ENCODE measurements around the gene CCDC15.

The CCDC15 gene

DNA sequence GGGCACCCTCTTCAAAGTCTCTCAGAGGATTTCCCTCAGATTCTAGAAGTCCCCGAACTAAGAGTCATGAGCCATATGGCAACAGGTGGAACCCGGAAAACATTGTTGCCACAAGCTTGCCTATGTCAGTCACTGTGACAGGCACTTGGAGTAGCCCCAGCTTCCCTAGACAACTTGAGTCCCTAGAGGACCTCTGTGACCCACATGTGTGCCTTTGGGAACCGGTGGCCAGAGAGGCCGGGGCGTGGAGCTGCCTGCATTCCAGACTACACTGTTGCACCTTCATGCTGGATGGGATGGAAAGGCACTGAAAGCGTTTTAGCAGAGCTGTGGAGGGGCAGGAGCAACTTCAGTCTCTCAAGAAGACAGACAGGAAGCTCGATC, 121.2 kb downstream of the CCDC15 start:
- no peak overlapping the region for H3K4me2 ChIP-seq (ENCODE audit: low read depth, low read length, poor library complexity, severe bottlenecking)
- no peak overlapping the region for H3K4me3 ChIP-seq (ENCODE audit: low read length, poor library complexity, severe bottlenecking)
- H3K4me1 ChIP-seq (ENCODE audit: insufficient read depth, low read length, poor library complexity, severe bottlenecking): peaks cover 17% of the 10 kb centered on the region
- H2AFZ ChIP-seq (ENCODE audit: low read length): no peak overlapping the region
- H3K27me3 ChIP-seq (ENCODE audit: insufficient read depth, low read length, poor library complexity, severe bottlenecking): no peaks in the 10 kb centered on the region
- H3K9me2 ChIP-seq (replicated peaks; ENCODE audit: low read depth, low read length): no peaks in the 10 kb centered on the region
- H3F3A ChIP-seq (ENCODE audit: low read depth): no peaks in the 10 kb centered on the region
- no peak for TF ChIP-seq EZH2phosphoT487 (IDR thresholded peaks at IDR 0.05; ENCODE audit: borderline replicate concordance)
- TF ChIP-seq, protein P1, sequence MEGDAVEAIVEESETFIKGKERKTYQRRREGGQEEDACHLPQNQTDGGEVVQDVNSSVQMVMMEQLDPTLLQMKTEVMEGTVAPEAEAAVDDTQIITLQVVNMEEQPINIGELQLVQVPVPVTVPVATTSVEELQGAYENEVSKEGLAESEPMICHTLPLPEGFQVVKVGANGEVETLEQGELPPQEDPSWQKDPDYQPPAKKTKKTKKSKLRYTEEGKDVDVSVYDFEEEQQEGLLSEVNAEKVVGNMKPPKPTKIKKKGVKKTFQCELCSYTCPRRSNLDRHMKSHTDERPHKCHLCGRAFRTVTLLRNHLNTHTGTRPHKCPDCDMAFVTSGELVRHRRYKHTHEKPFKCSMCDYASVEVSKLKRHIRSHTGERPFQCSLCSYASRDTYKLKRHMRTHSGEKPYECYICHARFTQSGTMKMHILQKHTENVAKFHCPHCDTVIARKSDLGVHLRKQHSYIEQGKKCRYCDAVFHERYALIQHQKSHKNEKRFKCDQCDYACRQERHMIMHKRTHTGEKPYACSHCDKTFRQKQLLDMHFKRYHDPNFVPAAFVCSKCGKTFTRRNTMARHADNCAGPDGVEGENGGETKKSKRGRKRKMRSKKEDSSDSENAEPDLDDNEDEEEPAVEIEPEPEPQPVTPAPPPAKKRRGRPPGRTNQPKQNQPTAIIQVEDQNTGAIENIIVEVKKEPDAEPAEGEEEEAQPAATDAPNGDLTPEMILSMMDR (conservative IDR thresholded peaks at IDR 0.05; ENCODE audit: low read length): no peak
- no peaks in the 10 kb centered on the region for H3K9me3 ChIP-seq (ENCODE audit: insufficient read depth, low read depth, low read length)
- H4K20me1 ChIP-seq (ENCODE audit: insufficient read depth, low read length, poor library complexity, severe bottlenecking): no peaks in the 10 kb centered on the region
- no peaks in the 10 kb centered on the region for H3K79me2 ChIP-seq (ENCODE audit: insufficient read depth, low read length)
- no peak overlapping the region for H3K9ac ChIP-seq (ENCODE audit: low read depth, low read length, poor library complexity, severe bottlenecking)
- H3K36me3 ChIP-seq (ENCODE audit: insufficient read depth, low read length): no peaks in the 10 kb centered on the region

GRCh38 chr11:125075900-125076317, 121.9 kb downstream of the CCDC15 start:
- no peak for TF ChIP-seq EZH2phosphoT487 (IDR thresholded peaks at IDR 0.05; ENCODE audit: borderline replicate concordance)
- TF ChIP-seq, protein P1 (conservative IDR thresholded peaks at IDR 0.05; ENCODE audit: low read length): 0 out of 2 replicates have a peak, but pooled peaks have one; percentile 11
- H3K4me2 ChIP-seq (ENCODE audit: low read depth, low read length, poor library complexity, severe bottlenecking): no peak overlapping the region
- no peak overlapping the region for H3K4me3 ChIP-seq (ENCODE audit: low read length, poor library complexity, severe bottlenecking)
- H2AFZ ChIP-seq (ENCODE audit: low read length): no peak overlapping the region
- no peaks in the 10 kb centered on the region for H3K9me2 ChIP-seq (replicated peaks; ENCODE audit: low read depth, low read length)
- H3K4me1 ChIP-seq (ENCODE audit: insufficient read depth, low read length, poor library complexity, severe bottlenecking): peaks cover 10% of the 10 kb centered on the region
- no peaks in the 10 kb centered on the region for H3K27me3 ChIP-seq (ENCODE audit: insufficient read depth, low read length, poor library complexity, severe bottlenecking)
- no peaks in the 10 kb centered on the region for H3K9me3 ChIP-seq (ENCODE audit: insufficient read depth, low read depth, low read length)
- H4K20me1 ChIP-seq (ENCODE audit: insufficient read depth, low read length, poor library complexity, severe bottlenecking): no peaks in the 10 kb centered on the region
- H3F3A ChIP-seq (ENCODE audit: low read depth): no peaks in the 10 kb centered on the region
- H3K79me2 ChIP-seq (ENCODE audit: insufficient read depth, low read length): no peaks in the 10 kb centered on the region
- H3K36me3 ChIP-seq (ENCODE audit: insufficient read depth, low read length): no peaks in the 10 kb centered on the region
- no peak overlapping the region for H3K9ac ChIP-seq (ENCODE audit: low read depth, low read length, poor library complexity, severe bottlenecking)

DNA sequence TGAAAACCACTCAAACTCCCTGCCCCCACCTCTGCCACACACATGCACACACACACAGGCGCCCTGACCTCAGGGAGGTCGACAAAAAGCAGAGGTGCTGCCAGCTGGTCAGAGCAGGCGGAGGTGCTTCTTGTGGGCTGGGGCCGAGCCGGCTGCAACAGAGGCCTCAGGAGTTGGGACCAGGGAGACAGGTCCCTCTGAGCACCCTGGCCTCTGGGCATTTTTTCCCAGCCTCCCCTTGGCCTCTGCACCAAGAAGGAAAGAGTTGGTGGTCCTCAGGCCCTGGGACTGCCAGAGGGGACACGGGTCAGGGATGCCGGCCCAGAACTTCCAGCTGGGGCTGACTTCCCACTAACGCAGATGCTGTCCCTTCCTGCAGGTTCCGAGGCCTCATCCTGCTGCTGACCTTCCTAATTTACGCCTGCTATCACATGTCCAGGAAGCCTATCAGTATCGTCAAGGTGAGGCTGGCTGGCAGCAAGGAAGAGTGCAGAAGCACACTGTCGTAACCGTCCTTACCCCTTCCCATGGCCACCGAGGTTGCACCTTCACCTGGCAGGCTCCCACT, 122.5 kb downstream of the CCDC15 start:
- Histone ChIP-seq H3K4me3 (ENCODE audit: low read length, poor library complexity, severe bottlenecking) (no peak overlapping the region), H3K9me2 (replicated peaks; ENCODE audit: low read depth, low read length) (no peaks in the 10 kb centered on the region), H4K20me1 (ENCODE audit: insufficient read depth, low read length, poor library complexity, severe bottlenecking) (no peaks in the 10 kb centered on the region), H3K9ac (ENCODE audit: low read depth, low read length, poor library complexity, severe bottlenecking) (no peak overlapping the region), H3K79me2 (ENCODE audit: insufficient read depth, low read length) (no peaks in the 10 kb centered on the region), H3F3A (ENCODE audit: low read depth) (no peaks in the 10 kb centered on the region), H3K4me2 (ENCODE audit: low read depth, low read length, poor library complexity, severe bottlenecking) (no peak overlapping the region), H3K36me3 (ENCODE audit: insufficient read depth, low read length) (no peaks in the 10 kb centered on the region), H3K9me3 (ENCODE audit: insufficient read depth, low read depth, low read length) (no peaks in the 10 kb centered on the region), H3K4me1 (ENCODE audit: insufficient read depth, low read length, poor library complexity, severe bottlenecking) (peaks cover 5% of the 10 kb centered on the region), H2AFZ (ENCODE audit: low read length) (no peak overlapping the region), H3K27me3 (ENCODE audit: insufficient read depth, low read length, poor library complexity, severe bottlenecking) (no peaks in the 10 kb centered on the region)
- TF ChIP-seq EZH2phosphoT487 (IDR thresholded peaks at IDR 0.05; ENCODE audit: borderline replicate concordance): no peak
- TF ChIP-seq, protein P1 (conservative IDR thresholded peaks at IDR 0.05; ENCODE audit: low read length): no peak

All from Loucy (cell line).